Measurements from ENCODE around the gene RIN1.

RIN1 gene

DNA sequence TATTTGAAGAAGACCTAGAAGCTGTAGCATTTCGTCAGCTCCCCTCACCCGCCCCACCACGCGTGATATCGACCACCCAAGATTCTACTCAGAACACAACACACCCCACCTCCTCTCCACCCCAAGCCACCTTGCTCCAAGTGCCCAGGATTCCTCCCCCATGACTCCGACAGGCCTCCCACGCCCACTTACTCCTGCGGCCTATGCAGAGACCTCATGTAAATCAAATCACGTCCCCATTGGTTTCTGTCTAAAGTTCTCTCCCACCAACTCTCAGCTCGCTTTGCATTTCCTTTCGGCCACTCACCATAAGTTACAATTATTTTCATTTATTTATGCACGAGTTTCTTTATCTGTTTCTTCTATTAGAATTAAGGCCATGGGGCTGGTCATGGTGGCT lies 33.6 kb downstream of the RIN1 start:
- no peak for DNase-seq (ENCODE audit: low read depth in 2 of 2, low spot score in 1 of 2)

GRCh38 chr11:66299186-66299585 lies 37.0 kb downstream of the RIN1 start:
- DNase-seq (ENCODE audit: low read depth in 2 of 2, low spot score in 1 of 2) = no peak

DNA sequence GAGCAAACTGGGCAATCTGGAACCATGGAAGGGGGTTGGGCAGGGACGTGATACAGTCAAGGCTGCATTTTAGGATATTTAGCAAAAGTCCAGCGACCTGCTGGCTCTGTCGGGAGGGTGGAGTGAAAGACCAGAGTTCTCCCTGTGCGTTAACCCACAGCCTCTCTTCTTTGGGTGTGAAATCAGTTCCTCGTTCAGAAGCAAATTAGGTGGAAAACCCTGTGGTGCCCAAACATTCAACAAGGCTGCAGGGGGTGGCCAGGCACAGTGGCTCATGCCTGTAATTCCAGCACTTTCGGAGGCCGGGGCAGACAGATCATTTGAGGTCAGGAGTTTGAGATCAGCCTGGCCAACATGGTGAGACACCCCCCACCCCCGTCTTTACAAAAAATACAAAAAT lies 38.6 kb downstream of the RIN1 start:
- DNase-seq (ENCODE audit: low read depth in 2 of 2, low spot score in 1 of 2) = no peak

GRCh38 chr11:66294626-66295620 lies 41.3 kb downstream of the RIN1 start:
- no peak for DNase-seq (ENCODE audit: low read depth in 2 of 2, low spot score in 1 of 2)

DNA sequence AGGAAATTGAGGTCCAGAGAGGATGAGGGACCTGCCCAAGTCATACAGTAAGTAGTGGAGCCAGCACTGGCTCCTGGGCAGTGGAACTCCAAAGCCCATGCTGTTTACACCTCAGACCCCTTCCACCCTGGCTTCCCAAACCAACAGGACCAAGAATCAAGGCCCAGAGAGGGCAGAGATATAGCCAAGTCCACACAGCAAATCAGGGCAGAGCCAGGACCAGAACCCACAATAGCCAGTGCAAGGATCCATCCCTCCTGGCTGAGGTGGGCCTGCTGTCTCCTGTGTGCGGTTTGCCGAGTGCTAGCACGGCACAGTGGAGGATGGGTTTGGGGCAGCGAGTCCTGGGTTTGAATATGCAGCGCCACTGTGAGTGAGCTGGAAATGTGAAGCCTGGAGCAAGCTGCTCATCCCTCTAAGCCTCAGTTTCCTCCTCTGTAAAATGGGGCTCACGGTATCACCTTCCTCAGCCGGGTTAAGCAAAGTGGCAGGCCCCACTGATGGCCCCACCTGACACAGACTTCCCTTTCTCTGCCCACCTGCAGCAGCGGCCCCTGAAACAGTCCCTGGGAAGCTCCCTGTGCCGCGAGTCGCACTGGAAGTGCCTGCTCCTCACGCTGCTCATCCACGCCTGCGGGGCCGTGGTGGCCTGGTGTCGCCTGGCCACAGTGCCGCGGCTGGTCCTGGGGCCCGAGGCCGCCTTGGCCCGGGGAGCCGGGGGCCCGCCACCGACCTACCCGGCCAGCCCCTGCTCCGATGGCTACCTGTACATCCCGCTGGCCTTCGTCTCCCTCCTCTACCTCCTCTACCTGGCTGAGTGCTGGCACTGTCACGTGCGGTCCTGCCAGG lies 42.2 kb downstream of the RIN1 start:
- DNase-seq (ENCODE audit: low read depth in 2 of 2, low spot score in 1 of 2) = no peak

DNA sequence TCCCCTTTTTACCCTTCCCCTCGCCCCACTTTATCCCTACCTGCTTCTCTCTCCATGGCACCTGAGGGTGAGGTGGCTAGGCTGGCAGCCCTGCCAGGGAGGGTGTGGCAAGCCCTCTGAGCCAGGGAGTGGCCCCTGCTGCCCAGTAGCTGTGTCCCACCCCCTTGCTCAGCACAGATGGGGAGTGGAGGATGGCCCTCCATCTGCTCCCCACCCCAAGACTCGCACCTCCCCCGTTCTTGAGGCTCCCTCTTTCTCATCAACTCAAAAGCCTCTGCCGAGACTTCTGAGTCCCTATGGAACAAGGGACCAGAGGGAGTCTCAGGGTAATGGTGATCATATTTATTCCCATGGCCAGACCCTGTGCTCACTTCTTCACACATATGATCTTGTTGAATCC lies 42.9 kb downstream of the RIN1 start:
- no peak for DNase-seq (ENCODE audit: low read depth in 2 of 2, low spot score in 1 of 2)

GRCh38 chr11:66292543-66293332 lies 43.5 kb downstream of the RIN1 start:
- DNase-seq (ENCODE audit: low read depth in 2 of 2, low spot score in 1 of 2) = no peak

GRCh38 chr11:66291706-66292542 lies 44.3 kb downstream of the RIN1 start, which contains the start of gene TMEM151A:
TSS of gene TMEM151A (plus strand) at chr11:66291894. CDS start at chr11:66292014, 120 bp downstream.
- no peak for DNase-seq (ENCODE audit: low read depth in 2 of 2, low spot score in 1 of 2)

- no peak for DNase-seq (ENCODE audit: low read depth in 2 of 2, low spot score in 1 of 2)
These were observed 44.9 kb downstream of the RIN1 start for GRCh38 chr11:66291303-66291705.

DNA sequence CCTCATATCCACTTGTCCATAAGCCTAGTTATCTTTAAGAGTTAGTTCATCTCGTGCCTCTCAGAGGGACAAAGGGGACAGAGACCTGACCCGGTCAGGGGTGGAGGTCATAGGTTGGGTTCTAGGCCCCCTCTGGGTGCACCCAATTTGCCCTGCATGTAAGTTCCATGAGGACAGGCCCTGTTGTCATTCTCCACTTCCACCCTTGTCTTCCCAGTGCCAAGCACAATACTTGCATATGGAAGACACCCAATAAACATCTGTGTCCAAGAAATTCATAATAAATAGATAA lies 46.0 kb downstream of the RIN1 start:
- DNase-seq (ENCODE audit: low read depth in 2 of 2, low spot score in 1 of 2) = no peak

- peak; percentile 52 to 62 for DNase-seq (ENCODE audit: low read depth in 2 of 2, low spot score in 1 of 2)
These were observed 46.5 kb downstream of the RIN1 start for GRCh38 chr11:66289548-66290329.

GRCh38 chr11:66288671-66289547 lies 47.3 kb downstream of the RIN1 start, which contains the start of gene YIF1A:
TSS of gene YIF1A (minus strand) at chr11:66289143. CDS start at chr11:66288985, 158 bp downstream.
- DNase-seq (ENCODE audit: low read depth in 2 of 2, low spot score in 1 of 2) = peak; percentile 95 to 98

DNA sequence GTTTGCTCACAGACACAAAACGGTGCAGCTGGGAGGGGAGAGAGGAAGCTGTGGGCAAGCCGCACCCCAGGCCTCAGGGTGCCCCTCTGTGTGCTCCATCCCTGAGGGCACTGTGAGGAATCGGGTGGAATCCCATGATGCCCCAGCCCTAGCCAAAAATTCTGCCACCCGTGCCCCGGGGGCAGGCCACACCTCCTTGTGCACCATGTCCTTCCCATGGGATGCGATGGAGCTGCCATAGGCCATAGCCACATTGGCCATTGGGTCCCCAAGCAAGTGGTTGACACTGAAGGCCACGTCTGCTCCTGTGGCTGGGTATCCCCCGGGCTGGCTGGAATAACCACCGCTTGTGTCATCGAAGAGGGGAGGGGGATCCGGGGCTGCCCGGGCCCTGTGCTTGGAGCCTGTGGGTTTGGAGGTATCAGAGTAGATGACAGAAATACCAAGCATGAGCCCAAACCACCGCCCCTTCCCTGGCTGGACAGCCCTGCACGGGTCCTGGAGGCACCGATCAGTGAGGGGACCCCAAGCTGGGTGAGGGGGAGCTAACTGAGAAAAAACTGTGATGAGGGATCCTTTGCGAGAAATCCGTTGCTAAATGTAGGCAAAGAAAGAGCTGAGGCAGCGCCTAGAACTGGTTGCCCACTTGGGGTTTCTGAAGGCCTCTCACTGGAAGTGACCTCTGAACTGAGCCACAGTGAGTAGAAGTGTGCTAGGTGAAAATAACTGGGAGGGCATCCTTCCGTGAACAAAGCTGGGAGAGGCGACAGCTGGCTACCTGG lies 48.2 kb downstream of the RIN1 start:
- no peak for DNase-seq (ENCODE audit: low read depth in 2 of 2, low spot score in 1 of 2)

DNA sequence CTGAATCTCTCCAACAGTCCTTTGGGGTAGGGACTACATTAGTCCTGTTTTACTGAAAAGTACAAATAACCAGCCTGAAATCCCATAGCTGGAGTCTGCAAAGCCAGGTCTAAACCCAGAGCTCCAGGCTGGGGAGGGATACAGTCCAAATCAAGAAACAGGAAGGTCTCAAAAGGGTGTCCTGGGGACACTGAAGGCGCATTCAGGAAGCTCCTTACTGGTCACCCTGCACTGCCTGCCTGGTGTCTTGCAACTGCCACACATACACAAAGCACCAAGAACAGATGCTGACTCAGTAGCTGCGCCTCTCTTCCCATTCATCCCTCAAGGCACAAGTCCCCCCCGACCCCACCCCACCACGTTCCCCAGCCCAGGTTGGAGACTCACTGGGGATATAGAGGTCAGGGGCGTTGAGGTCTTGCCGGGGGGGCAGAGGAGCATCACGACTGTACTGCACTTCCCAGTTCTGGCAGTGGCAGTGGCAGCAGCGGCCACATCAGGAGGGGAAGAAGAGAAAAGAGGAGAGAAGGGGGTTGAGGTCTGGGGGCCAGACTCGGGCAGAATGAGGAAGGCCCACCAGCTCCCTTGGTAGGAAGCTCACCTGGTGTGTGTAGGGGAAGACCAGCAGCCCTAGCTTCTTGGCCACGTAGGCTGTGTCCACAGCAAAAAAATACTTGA lies 48.9 kb downstream of the RIN1 start:
- no peak for DNase-seq (ENCODE audit: low read depth in 2 of 2, low spot score in 1 of 2)

DNA sequence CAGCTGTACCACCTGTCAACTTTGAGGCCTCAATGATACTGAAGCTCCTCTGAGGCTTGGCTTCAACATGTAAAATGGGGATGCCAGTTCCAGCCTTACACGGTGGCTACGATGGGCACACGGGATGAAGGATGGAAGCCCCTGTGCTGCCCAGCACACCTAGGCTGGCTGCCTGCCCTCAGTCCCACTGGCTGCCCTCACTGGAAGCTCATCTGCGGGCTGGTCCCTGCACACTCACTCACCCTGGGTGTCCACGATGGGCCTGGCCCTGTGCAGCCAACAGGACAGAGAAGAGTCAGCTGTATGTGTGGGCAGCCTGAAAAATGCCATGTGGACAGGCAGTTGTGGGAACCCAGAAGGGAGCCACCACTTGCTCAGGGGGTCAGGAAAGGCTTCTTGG lies 49.5 kb downstream of the RIN1 start:
- no peak for DNase-seq (ENCODE audit: low read depth in 2 of 2, low spot score in 1 of 2)

DNA sequence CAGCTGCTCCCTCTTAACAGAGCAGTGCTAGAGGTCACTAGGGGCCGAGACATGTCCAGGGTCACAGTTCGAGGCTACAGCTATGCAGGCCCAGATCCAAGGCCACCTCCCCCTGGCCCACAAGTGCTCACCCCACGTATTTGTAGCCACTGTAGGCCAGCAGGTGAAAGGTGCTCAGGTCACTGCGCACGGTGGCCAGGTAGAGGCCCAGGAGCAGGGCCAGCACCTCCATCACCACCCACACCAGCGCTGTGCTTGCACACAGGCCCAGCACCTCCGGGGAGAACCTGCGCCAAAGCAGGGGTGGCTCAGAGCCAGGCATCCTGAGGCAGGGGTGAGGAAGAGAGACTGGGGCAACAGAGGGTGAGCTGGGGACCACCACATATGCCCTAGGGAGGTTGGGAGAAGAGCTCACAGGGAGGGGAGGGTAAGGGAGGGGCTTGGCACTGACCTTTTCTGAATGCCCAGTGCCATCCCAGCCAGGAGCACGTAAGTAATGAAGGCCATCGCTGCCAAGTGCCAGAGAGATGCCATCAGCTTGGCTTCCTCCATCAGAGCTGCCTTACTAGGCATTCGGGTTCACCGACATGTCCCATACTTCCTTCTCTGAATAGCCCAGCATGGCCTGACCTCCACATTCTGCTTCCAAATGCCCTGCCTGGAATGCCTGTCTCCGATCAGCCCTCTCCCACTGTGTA lies 50.8 kb downstream of the RIN1 start:
- DNase-seq (ENCODE audit: low read depth in 2 of 2, low spot score in 1 of 2) = no peak
